Measurements from ENCODE around the gene ZSCAN9.

ZSCAN9 gene

DNA sequence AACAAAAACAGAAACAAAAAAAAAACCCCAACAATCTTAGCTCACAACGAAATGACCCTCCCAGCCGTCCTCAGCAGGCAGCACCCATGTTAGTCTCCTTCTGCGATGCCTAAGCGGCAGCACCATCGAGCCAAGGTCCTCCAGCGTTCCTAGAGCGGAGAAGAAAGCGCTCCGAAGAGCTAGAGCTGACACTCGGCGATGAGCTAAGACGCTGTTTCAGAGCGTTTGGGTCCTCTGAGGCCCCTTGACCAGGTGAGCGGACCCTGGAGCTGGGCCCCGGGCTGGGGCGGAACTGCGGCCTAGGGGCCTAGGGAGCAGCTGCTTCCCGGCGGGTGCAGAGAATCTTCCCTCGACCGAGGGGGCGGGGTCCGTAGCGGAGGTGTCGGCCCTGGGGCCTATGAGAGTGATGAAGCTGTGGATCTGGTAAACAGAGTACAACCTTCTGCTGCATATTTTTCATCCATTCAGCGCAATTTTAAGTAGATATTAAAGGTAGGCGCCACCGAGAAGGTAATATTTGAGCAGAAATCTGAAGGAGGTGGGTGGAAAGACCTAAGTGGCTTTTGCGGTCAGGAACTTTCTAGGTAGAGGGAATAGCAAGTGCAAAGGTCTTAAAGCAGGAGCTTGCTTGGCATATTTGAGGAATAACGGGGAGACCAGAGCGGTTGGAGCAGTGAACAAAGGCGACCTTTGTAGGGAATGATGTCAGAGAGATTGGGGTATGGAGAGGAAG lies 42.1 kb downstream of the ZSCAN9 start, which contains the start of gene ZSCAN26:
ZSCAN26 (plus strand) TSS at position 182 of the 733 bp plus-strand sequence. CDS start 4,777 bp downstream, outside the sequence.
- DNase-seq: peak; percentile 90

DNA sequence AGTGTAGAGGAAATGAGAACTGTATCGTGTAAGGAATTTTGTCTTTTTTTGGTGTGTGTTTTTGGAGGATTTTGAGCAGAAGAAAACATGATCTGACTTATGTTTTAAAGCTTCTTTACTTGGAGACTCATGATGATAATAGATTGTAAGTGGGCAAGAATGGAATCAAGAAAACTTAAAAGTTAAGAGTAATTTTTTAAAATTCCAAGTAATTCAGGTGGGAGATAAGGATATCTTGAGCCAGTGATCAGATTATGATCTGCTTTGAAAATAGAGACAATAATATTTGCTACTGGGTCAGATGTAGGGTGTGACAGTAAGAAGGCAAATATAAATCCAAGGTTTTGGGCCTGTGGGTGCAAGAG lies 42.6 kb downstream of the ZSCAN9 start:
- DNase-seq: no peak

DNA sequence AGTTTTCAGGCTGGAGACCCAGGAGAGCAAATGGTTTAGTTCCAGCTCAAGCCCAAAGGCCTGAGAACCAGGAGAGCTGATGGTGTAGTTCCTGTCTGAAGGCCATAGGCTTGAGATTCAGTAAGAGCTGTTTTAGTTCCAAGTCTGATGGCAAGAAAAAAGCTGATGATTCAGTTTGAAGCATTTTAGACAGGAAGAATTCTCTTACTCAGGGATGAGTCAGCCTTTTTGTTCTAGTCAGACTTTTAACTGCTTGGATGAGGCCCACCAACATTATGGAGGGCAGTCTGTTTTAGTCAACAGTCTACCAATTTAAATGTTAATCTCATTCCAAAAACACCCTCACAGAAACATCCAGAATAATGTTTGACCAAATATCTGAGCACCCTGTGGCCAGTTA lies 44.4 kb downstream of the ZSCAN9 start:
- DNase-seq: peak; percentile 91

DNA sequence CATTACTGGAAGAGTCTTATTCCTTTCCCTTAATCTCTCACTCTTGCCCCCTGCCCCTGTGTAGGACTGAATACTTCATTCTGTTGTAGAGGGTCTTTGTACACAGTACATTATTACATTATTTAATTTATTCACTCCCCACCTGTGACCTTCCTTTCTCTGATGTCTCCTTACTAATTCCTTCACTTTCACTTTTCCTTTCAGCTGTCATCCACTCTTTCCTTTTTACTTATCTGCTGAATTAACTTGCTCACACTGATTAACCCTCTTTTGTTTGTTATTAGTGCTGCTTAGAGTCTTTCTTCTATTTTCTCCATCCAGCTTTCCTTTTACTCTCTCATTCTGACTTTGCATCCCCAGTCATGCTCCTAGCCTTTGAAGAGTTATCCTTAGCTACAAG lies 49.8 kb downstream of the ZSCAN9 start:
- DNase-seq: no peak

DNA sequence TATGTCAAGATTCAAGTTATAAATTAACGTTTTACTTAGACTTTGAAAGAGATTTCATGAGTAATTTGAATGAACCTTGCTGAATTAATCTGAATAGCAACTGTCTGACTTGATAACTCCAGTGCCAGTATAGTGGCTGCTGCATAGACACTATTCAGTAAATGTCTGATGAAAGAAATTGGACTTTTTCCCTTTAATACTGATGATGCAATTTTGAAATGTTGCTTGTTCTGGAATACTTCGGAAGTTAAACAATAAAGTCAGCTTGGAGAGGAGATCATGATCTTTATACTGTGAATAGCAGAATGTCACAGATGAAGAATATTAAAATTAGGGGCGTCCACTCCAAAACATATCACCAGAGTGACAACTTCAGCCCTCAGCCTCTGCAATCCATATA lies 52.7 kb downstream of the ZSCAN9 start:
- no peak for DNase-seq

DNA sequence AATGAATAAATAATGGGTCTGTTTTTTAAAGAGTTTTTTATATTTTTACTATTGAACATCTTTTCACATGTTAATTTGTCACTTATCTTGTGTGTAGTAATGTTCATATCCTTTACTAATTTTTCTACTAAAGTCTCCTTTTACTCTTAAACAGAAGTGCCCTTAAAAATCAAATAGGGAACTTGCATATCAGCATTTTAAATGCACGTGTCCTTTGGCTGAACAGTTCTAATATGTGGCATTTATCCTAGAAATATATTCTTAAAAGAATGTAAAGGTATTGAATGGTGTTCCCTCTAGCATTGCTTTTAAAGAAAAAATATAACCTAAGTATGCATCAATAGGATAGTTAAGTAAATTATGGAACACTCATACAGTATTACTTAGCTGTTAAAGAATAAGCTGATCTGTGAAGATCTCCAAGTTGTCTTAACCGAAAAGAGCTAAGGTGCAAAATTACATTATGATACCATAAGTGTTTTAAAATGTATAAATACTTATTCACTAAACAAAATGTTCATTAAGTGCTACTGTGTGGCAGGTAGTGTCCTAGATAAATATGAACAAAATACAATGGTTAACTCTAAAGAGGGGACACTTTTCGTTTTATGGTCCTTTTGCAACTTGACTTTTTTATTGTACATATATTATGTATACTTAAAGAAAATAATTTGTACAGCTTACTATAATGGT lies 55.7 kb downstream of the ZSCAN9 start:
- no peak for DNase-seq

DNA sequence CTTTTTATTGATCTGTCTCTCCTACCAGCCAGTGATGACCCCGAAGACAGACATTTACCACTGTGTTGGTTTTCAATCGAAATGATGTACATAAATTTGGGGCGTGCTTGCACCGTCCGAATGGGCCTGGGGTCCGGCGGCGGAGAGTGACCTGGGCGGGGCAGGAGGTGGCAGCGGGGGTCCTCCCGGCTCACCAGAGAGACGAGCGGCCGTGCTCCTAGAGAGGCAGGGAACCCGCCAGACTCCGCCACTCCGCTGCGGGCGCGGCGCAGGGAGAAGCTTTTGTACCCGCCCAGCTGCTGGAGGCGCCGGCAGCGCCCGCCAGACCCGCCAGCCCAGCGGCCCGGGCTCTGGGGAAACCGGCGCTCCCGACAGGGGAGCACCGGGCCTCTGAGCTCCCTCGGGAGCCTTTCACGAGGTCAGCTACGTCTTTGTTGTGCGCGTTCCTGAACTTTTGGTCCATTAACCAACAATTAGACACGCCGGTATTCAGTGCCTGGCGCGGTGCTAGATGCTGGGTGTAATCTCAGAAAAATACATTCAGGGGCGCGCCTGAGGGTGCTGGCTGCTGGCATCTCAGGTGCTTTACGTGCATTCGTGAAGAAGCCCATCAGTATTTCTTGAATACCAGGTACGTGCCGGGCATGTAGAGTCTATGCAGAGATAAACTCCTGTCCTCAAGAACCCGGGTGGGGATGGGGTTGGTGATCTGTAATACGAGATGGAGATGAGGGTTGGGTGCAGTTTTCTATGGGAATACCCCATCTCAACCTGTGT lies 56.4 kb downstream of the ZSCAN9 start, which contains the start of gene PGBD1:
PGBD1 (plus strand) TSS at position 285 of the 777 bp plus-strand sequence. CDS start 2,242 bp downstream, outside the sequence.
- peak; percentile 80 for DNase-seq

DNA sequence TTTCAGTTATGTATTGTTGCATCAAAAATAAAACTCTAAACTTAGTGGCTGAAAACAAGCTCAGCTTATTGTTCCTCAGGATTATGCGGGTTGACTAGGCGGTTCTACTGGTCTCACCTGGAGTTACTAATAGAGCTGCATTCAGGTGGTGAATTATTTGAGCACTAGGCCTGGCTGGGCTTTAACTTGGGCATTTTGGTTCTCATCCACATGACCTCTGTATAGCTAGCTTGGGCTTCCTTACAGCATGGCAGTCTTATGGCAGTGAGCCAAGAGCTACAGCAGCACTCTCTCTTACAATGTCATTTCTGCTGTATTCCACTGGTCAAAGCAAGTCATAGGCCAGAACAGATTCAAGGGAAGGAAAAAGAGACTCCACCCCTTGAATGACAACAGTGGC lies 57.9 kb downstream of the ZSCAN9 start:
- peak; percentile 17 for DNase-seq

Data from fibroblast of skin of back (primary cell).